Duodenal mucosa (tissue), 2 donors: ENCODE measurements around the gene FAM167B.
"Not testable (repeated sequence)": the region's sequence is repeated elsewhere in the genome, so short reads cannot be mapped to it uniquely, and the experiment has no call there.

Experiments used
- H3K27ac ChIP-seq: one replicate; pipeline ENCODE4 v1.7.0; 2013; ENCODE audit warnings: low read depth, low read length
- H3K27me3 ChIP-seq, 2 donors: one replicate each; pipeline ENCODE4 v1.7.0; 2013; ENCODE audit warnings: low read length in 2 of 2, control low read depth in 1 of 2; ENCODE audit not compliant: insufficient read depth in 2 of 2, control insufficient read depth in 1 of 2
- H3K36me3 ChIP-seq, 2 donors: one replicate each; pipeline ENCODE4 v1.7.0; 2013; ENCODE audit warnings: low read length in 2 of 2, control low read depth in 1 of 2; ENCODE audit not compliant: insufficient read depth in 2 of 2, control insufficient read depth in 1 of 2
- H3K4me1 ChIP-seq, 2 donors: one replicate each; pipeline ENCODE4 v1.7.0; 2013; ENCODE audit warnings: low read length in 2 of 2, control low read depth in 1 of 2; ENCODE audit not compliant: insufficient read depth in 2 of 2, control insufficient read depth in 1 of 2
- H3K4me3 ChIP-seq, 2 donors: one replicate each; pipeline ENCODE4 v1.7.0; 2013; ENCODE audit warnings: low read length in 2 of 2, low read depth in 1 of 2
- H3K9ac ChIP-seq, 2 donors: one replicate each; pipeline ENCODE4 v1.7.0; 2013; ENCODE audit warnings: low read length in 2 of 2, low read depth in 1 of 2
- H3K9me3 ChIP-seq, 2 donors: one replicate each; pipeline ENCODE4 v1.7.0; 2013; ENCODE audit warnings: low read length in 2 of 2, control low read depth in 1 of 2; ENCODE audit not compliant: control insufficient read depth in 1 of 2

The FAM167B gene

DNA sequence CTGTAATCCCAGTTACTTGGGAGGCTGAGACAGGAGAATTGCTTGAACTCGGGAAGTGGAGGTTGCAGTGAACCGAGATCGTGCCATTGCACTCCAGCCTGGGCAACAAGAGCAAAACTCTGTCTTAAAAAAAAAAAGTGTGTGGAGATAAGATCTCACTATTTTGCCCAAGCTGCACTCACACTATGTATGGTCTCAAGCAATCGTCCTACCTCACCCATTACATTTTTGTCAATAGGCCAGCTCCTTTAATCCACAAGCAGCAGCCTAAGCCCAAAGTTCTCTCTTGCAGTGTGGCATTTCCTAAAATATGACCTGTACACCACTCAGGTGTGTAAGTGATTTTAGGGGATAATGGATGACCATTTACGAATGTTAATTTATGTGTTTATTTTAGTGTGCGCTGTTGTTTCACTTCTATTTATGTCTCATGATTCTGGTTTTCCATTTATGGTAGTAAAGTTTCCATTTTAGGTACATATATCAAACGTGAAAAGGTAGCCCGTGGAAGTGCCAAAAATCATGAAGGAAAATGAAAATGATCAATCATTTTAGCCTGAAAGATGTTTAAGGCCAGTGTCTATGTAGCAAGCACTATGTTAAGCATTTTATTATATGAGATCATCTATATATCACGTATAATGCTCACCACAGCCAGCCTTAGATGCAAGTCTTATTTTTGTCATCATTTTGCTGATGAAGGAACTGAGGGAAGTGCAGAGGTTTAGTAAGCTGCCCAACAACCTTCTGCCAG is 9.6 kb downstream of the FAM167B start:
- Histone ChIP-seq H3K36me3 (no peaks in the 10 kb centered on the region), H3K9ac (no peak overlapping the region), H3K4me1 (peaks cover 0 to 4% of the 10 kb centered on the region in 2 donors), H3K4me3 (no peak overlapping the region), H3K27me3 (no peaks in the 10 kb centered on the region), H3K9me3 (no peaks in the 10 kb centered on the region), H3K27ac (no peak overlapping the region)

- no peaks in the 10 kb centered on the region for H3K27me3 ChIP-seq
- peaks cover 0 to under 1% of the 10 kb centered on the region in 2 donors for H3K4me1 ChIP-seq
- no peak overlapping the region for H3K9ac ChIP-seq
- H3K4me3 ChIP-seq, result no peak overlapping the region
- no peaks in the 10 kb centered on the region for H3K9me3 ChIP-seq
- H3K27ac ChIP-seq, result no peak overlapping the region
- no peaks in the 10 kb centered on the region for H3K36me3 ChIP-seq
These were observed 10.1 kb downstream of the FAM167B start for GRCh38 chr1:32257227-32257508.

DNA sequence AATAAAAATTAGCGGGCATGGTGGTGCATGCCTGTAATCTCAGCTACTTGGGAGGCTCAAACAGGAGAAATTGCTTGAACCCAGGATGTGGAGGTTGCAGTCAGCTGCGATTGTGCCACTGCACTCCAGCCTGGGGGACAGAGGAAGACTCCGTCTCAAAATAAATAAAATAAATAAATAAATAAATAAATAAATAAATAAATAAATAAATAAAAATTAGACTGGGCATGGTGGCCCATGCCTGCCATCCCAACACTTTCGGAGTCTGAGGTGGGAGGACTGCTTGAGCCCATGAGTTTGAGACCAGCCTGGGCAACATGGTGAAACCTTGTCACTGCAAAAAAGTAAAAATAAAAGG is 16.2 kb downstream of the FAM167B start:
- not testable (repeated sequence) for H3K9me3 ChIP-seq, H3K27ac ChIP-seq, H3K9ac ChIP-seq, H3K27me3 ChIP-seq, H3K4me3 ChIP-seq, H3K4me1 ChIP-seq, H3K36me3 ChIP-seq

DNA sequence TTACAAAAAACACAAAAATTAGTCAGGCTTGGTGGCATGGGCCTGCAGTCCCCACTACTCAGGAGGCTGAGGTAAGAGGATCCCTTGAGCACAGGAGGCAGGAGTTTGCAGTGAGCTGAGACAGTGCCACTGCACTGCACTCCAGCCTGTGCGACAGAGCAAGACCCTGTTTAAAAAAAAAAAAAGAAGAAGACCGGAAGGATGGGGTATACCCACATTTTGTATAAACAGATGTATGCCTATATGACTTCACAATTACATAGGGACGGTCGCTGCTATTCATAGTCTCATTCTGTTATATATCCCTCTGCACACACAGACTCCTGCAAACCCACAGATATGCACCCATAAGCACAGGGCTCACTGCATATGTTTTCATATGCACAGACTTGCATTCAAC is 16.7 kb downstream of the FAM167B start:
- no peak overlapping the region for H3K4me3 ChIP-seq
- no peak overlapping the region for H3K27ac ChIP-seq
- H3K4me1 ChIP-seq, result peaks cover 4 to 5% of the 10 kb centered on the region in 2 donors
- no peak overlapping the region for H3K9ac ChIP-seq
- no peaks in the 10 kb centered on the region for H3K36me3 ChIP-seq
- no peaks in the 10 kb centered on the region for H3K27me3 ChIP-seq
- no peaks in the 10 kb centered on the region for H3K9me3 ChIP-seq

GRCh38 chr1:32265846-32266245 is 18.8 kb downstream of the FAM167B start:
- Histone ChIP-seq H3K9me3 (no peaks in the 10 kb centered on the region), H3K4me1 (peaks cover 4 to 5% of the 10 kb centered on the region in 2 donors), H3K4me3 (no peak overlapping the region), H3K27me3 (no peaks in the 10 kb centered on the region), H3K9ac (no peak overlapping the region), H3K27ac (no peak overlapping the region), H3K36me3 (no peaks in the 10 kb centered on the region)

- H3K27me3 ChIP-seq, result no peaks in the 10 kb centered on the region
- H3K9me3 ChIP-seq, result no peaks in the 10 kb centered on the region
- no peaks in the 10 kb centered on the region for H3K36me3 ChIP-seq
- no peak overlapping the region for H3K9ac ChIP-seq
- no peak overlapping the region for H3K27ac ChIP-seq
- no peak overlapping the region for H3K4me3 ChIP-seq
- H3K4me1 ChIP-seq, result peaks cover 5 to 8% of the 10 kb centered on the region in 2 donors
These were observed 20.0 kb downstream of the FAM167B start for GRCh38 chr1:32266921-32267591.

- Histone ChIP-seq H3K27ac (no peak overlapping the region), H3K9ac (no peak overlapping the region), H3K4me3 (no peak overlapping the region), H3K4me1 (peaks cover 9 to 12% of the 10 kb centered on the region in 2 donors), H3K9me3 (no peaks in the 10 kb centered on the region), H3K27me3 (no peaks in the 10 kb centered on the region), H3K36me3 (no peaks in the 10 kb centered on the region)
These were observed 22.7 kb downstream of the FAM167B start for GRCh38 chr1:32269744-32270143.

DNA sequence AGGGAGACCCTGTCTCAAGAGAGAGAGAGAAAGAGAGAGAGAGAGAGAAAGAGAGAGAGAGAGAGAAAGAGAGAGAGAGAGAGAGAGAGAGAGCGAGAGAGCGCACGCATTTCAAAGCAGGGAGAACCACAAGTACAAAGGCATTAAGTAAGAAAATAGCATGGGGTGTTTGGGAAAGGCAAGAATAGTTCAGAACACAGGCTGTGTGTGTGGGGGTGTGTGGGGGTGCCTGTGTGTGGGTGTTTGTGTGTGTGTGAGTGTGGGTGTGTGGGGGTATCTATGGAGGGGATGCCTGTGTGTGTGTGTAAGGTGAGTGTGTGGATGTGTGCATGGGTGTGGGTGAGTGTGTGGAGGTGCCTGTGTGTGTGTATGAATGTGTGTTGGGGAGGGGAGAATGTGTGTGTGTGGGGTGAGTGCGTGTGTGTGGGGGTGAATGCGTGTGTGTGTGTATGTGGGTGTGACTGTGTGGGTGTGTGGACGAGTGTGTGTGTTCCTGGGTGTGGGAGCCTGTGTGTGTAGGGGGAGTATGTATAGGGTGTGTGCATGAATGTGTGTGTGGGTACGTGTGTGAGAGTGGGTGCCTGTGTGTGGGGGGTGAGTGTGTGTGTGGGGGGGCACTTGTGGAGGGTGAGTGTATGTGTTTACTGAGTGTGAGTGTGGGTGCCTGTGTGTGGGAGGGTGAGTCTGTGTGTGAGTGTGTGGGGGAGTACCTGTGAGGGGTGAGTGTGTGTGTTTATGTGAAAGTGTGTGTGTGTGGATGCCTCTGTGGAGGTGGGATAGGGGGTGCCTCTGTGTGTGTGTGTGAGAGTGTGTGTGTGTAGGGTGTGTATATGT is 25.8 kb downstream of the FAM167B start:
- Histone ChIP-seq H3K4me3 (no peak overlapping the region), H3K27me3 (no peaks in the 10 kb centered on the region), H3K9me3 (no peaks in the 10 kb centered on the region), H3K4me1 (peaks cover 8 to 9% of the 10 kb centered on the region in 2 donors), H3K36me3 (peaks cover 0 to 3% of the 10 kb centered on the region in 2 donors), H3K9ac (no peak overlapping the region), H3K27ac (no peak overlapping the region)

DNA sequence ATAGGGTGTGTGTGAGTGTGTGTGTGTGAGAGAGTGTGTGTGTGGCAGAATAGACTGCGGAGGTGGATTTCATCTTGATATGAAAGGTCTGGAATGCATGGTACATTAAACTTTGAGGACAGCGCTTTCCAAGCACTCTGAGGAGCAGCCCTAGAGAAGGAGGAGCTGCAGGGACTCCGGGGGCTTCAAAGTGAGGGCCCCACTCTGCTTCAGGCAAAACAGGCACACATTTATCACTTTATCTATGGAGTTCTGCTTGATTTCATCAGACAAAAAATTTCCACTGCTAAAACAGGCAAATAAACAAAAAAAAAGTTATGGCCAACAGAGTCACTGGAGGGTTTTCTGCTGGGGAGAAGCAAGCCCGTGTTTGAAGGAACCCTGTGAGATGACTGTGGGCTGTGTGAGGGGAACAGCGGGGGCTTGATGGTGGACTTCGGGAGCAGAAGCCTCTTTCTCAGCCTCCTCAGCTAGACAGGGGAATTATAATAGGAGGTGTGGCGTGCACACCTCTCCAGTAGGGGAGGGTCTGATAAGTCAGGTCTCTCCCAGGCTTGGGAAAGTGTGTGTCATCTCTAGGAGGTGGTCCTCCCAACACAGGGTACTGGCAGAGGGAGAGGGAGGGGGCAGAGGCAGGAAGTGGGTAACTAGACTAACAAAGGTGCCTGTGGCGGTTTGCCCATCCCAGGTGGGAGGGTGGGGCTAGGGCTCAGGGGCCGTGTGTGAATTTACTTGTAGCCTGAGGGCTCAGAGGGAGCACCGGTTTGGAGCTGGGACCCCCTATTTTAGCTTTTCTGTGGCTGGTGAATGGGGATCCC is 26.6 kb downstream of the FAM167B start:
- Histone ChIP-seq H3K27me3 (no peaks in the 10 kb centered on the region), H3K36me3 (peaks cover 0 to 3% of the 10 kb centered on the region in 2 donors), H3K9me3 (no peaks in the 10 kb centered on the region), H3K9ac (no peak overlapping the region), H3K27ac (no peak overlapping the region), H3K4me3 (no peak overlapping the region), H3K4me1 (peaks cover 8 to 9% of the 10 kb centered on the region in 2 donors)
